ENCODE results near the gene FNDC10.

Gene FNDC10

GRCh38 chr1:1628754-1629429, 29.0 kb upstream of the FNDC10 start:
- peak; percentile 9 for FAIRE-seq
- DNase-seq (ENCODE audit: extremely low spot score, insufficient read length, low read depth) = no peak

DNA sequence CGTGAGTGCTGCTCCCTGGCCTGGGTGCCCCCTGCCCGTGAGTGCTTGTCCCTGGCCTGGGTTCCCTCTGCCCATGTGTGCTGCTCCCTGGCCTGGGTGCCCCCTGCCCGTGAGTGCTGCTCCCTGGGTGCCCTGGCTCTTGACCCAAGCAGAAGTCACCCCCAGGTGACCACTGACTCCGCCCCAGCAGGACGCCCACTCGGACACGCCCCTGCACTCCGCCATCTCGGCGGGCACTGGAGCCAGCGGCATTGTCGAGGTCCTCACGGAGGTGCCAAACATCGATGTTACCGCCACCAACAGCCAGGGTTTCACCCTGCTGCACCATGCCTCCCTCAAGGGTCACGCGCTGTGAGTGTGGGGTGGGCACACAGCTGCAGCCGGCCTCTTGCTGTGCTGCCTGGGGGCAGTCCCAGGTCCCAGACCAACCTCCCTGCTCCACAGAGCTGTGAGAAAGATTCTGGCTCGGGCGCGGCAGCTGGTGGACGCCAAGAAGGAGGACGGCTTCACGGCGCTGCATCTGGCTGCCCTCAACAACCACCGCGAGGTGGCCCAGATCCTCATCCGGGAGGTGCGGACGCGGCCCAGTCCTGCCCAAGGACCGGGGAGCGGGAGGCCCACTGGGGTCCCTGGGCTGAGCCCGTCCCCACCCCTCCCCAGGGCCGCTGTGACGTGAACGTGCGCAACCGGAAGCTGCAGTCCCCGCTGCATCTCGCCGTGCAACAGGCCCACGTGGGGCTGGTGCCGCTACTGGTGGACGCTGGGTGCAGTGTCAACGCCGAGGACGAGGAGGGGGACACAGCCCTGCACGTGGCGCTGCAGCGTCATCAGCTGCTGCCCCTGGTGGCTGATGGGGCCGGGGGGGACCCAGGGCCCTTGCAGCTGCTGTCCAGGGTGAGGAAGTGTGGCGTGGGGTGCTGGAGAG, 28.2 kb upstream of the FNDC10 start:
- no peak for DNase-seq (ENCODE audit: extremely low spot score, insufficient read length, low read depth)
- no peak for FAIRE-seq

GRCh38 chr1:1627261-1627828, 27.4 kb upstream of the FNDC10 start:
- FAIRE-seq (no peak), DNase-seq (ENCODE audit: extremely low spot score, insufficient read length, low read depth) (no peak)

- DNase-seq (ENCODE audit: extremely low spot score, insufficient read length, low read depth) (no peak), FAIRE-seq (no peak)
These were observed 26.5 kb upstream of the FNDC10 start for GRCh38 chr1:1626207-1627141.

DNA sequence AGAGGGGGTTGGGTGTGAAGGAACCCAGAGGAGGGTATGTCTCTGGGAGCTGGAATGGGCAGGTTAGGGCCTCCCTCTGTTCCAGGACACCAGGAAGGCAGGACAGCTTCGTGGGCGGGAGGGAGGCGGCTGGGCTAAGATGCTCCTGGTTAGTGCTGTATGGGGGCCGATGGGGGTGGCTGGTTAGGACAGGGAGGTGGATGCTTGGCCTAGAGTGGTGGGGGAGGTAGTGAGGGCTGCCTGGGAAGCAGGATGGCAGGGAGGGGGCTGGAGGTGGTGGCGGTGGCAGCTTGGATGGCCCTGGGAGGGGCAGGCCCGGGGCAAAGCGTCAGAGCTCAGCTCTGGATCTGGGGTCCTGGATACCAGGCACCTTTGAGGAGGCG, 25.9 kb upstream of the FNDC10 start:
- FAIRE-seq (no peak), DNase-seq (ENCODE audit: extremely low spot score, insufficient read length, low read depth) (no peak)

GRCh38 chr1:1625404-1625775, 25.5 kb upstream of the FNDC10 start:
- FAIRE-seq (no peak), DNase-seq (ENCODE audit: extremely low spot score, insufficient read length, low read depth) (no peak)

GRCh38 chr1:1624443-1625403, 24.8 kb upstream of the FNDC10 start:
- FAIRE-seq (no peak), DNase-seq (ENCODE audit: extremely low spot score, insufficient read length, low read depth) (no peak)

- FAIRE-seq (no peak), DNase-seq (ENCODE audit: extremely low spot score, insufficient read length, low read depth) (no peak)
These were observed 23.9 kb upstream of the FNDC10 start for GRCh38 chr1:1623631-1624442.

DNA sequence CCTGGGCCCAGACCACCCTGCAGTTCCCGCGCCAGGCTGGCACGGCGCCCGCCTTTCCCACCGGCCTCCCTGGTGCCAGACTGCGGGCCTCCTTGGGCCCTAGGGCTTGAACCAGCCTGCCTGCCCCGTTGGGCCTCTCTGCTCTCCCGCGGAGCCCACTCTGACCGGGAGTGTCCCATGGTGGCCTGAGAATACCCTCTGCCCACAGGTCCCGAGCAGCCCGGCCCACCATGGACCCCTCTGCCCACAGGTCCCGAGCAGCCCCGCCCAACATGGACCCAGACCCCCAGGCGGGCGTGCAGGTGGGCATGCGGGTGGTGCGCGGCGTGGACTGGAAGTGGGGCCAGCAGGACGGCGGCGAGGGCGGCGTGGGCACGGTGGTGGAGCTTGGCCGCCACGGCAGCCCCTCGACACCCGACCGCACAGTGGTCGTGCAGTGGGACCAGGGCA, 23.3 kb upstream of the FNDC10 start:
- DNase-seq (ENCODE audit: extremely low spot score, insufficient read length, low read depth) = no peak
- FAIRE-seq = no peak

DNA sequence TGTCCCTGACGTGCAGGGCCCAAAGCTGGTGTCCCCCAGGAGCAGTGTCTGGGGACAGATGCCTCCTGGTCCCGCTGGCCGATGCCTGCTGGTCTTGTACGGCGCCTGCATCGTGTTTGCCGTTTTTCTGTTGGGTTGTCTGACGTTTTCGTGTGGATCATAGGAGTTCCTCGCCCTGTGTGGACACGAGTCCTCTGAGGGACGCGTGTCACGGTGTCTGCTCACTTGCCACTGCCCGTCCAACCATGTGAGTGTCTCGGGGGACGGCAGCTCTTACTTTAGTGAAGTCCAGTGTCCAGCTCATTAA, 22.8 kb upstream of the FNDC10 start:
- FAIRE-seq (no peak), DNase-seq (ENCODE audit: extremely low spot score, insufficient read length, low read depth) (no peak)

GRCh38 chr1:1622010-1622787, 22.3 kb upstream of the FNDC10 start:
- DNase-seq (ENCODE audit: extremely low spot score, insufficient read length, low read depth) (no peak), FAIRE-seq (no peak)

- DNase-seq (ENCODE audit: extremely low spot score, insufficient read length, low read depth) = no peak
- FAIRE-seq = no peak
These were observed 21.5 kb upstream of the FNDC10 start for GRCh38 chr1:1621173-1622009.

DNA sequence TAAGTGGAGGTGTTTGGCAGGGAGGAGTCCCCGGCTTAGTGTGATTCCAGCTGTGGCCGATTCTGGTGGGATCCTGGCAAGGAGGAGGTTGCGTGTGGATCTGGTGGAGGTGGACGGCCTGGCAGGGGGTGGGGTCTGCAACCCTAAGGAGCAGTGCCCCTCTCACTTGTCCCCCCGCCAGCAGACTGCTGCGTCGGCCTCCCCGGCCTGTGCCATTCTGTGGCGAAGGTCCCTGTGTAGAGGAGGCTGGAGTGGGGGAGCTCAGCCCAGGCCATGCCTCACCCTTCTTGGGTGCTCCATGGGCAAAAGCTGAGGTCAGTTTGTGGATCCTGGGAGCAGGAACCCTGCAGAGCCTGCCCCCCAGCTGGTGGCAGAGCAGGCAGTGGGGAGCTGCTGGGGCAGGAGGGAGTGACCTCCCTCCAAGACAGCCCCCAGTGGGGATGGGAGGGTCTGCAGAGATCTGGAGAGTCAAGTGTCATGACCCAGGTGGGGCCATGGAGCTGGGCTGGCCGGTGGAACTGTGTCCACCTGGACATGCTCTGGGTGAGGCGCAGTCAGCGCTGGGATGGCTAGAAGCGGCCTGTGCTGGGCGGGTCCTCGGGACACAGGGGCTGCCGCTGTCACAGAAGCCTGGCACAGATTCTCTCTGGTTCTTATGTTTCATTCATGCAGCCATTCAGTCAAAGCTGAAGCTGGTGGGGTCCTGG, 20.7 kb upstream of the FNDC10 start:
- FAIRE-seq (no peak), DNase-seq (ENCODE audit: extremely low spot score, insufficient read length, low read depth) (no peak)

DNA sequence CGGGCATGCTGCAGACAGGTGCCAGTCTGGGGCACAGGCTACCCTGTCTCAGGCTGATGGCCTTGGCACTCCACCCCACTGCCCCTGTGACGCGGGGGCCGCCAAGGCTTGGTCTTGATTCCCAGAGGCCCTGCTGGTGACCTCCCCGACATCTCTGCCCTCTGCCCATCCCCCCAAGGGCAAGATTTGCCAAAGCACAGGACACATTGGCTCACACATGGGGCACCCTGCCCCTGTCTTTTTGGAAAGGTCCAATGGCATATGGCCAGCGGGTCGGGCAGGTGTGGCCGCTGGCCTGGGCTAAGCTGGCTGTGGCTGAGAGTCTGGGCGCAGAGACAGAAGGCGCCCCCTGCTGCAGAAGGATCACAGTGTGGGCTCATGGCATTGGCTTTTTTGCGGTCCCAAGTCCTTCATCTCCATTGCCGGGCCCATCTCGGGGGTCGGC, 20.0 kb upstream of the FNDC10 start:
- FAIRE-seq (no peak), DNase-seq (ENCODE audit: extremely low spot score, insufficient read length, low read depth) (no peak)

DNA sequence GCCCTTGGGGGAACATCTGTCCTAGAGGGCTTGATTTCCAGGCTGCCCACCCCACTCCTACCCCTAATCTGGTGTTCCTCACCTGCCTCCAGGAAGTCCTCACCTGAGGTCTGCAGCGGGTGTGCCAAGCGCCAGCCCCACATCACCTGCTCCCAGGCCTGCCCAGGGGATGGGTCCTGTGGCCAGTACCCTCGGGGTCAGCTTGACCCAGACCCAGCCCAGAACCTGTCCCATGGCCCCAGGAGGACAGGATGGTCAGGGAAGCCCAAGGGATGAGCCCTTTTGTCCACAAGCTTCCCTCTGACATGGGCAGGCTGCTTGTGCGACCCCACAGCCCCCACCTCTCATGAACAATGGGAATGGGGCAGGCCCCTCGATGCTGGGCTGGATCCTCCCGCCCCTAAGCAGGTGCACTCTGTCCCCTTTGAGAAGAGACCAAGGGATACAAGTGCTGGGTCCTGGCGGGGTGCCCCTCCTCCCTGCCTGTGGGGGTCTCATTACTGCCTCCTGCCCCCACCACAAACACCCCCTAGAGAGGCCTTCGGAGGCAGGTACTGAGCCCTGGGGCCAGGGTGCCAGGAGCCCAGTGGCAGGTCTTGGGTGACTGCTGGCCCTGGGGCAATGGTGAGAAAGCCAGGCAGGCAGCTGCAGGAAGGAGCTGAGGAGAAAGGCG, 18.6 kb upstream of the FNDC10 start:
- no peak for FAIRE-seq
- no peak for DNase-seq (ENCODE audit: extremely low spot score, insufficient read length, low read depth)

- no peak for FAIRE-seq
- no peak for DNase-seq (ENCODE audit: extremely low spot score, insufficient read length, low read depth)
These were observed 18.0 kb upstream of the FNDC10 start for GRCh38 chr1:1617925-1618324.
